CD4-positive, alpha-beta T cell treated with Interleukin-2 at 100 ng/mL for 4 hours (primary cell): ENCODE data around the gene FBXL15.

Experiments
- DNase-seq: peaks from one replicate; pipeline ENCODE4 v3.0.0-alpha.2; 2020; ENCODE audit warnings: low spot score

FBXL15 gene

GRCh38 chr10:102398172-102399020 is 22.2 kb upstream of the FBXL15 start:
- no peak for DNase-seq

DNA sequence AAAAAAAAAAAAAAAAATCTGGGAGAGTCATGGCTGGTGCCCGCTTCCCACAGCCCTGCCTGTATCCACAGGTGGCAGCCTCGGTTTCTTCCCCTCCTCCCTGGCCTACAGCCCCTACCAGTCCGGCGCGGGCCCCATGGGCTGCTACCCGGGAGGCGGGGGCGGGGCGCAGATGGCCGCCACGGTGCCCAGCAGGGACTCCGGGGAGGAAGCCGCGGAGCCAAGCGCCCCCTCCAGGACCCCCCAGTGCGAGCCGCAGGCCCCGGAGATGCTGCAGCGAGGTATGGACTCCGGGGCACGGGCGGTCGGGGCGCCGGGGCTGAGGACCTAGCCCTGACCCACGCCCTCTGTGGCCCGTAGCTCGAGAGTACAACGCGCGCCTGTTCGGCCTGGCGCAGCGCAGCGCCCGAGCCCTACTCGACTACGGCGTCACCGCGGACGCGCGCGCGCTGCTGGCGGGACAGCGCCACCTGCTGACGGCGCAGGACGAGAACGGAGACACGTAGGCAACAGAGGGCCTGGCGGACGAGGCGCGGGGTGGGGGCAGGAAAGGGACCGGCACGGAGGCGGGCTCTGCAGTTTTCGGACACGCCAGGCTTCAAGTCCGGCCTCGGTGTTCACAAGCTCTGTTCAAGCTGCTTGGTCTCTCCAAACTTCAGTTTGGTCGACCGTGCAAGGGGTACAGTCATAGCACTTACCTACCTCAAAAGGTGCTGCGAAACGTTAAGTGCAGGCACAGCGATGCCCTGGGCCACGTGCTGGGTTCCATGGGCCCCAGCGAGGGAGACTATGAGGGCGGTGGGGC is 21.2 kb upstream of the FBXL15 start:
- DNase-seq: peak; percentile 90

DNA sequence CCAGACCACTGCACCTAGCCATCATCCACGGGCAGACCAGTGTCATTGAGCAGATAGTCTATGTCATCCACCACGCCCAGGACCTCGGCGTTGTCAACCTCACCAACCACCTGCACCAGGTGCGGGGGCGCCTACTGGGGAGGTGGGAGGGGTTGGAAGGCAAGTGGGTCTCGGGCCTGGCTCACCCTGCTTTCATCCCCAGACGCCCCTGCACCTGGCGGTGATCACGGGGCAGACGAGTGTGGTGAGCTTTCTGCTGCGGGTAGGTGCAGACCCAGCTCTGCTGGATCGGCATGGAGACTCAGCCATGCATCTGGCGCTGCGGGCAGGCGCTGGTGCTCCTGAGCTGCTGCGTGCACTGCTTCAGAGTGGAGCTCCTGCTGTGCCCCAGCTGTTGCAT is 20.6 kb upstream of the FBXL15 start:
- no peak for DNase-seq

DNA sequence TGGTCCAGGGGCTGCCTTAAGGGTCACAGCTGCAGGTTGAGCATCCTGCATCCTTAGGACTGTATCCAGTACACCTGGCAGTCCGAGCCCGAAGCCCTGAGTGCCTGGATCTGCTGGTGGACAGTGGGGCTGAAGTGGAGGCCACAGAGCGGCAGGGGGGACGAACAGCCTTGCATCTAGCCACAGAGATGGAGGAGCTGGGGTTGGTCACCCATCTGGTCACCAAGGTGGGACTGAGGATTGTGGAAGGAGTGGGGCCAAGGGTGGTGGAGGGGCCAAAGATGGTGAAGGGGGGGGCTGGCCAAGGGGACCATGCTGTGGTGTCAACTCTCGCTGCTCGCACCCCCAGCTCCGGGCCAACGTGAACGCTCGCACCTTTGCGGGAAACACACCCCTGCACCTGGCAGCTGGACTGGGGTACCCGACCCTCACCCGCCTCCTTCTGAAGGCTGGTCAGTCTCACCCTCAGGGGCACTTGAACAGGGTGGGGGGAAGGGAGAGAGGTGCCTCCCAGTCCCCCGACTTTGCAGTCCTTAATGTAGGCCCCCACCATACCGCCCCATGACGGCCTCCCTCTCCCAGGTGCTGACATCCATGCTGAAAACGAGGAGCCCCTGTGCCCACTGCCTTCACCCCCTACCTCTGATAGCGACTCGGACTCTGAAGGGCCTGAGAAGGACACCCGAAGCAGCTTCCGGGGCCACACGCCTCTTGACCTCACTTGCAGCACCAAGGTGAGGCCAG is 19.9 kb upstream of the FBXL15 start:
- DNase-seq: no peak

- no peak for DNase-seq
These were observed 19.3 kb upstream of the FBXL15 start for GRCh38 chr10:102401342-102401654.

DNA sequence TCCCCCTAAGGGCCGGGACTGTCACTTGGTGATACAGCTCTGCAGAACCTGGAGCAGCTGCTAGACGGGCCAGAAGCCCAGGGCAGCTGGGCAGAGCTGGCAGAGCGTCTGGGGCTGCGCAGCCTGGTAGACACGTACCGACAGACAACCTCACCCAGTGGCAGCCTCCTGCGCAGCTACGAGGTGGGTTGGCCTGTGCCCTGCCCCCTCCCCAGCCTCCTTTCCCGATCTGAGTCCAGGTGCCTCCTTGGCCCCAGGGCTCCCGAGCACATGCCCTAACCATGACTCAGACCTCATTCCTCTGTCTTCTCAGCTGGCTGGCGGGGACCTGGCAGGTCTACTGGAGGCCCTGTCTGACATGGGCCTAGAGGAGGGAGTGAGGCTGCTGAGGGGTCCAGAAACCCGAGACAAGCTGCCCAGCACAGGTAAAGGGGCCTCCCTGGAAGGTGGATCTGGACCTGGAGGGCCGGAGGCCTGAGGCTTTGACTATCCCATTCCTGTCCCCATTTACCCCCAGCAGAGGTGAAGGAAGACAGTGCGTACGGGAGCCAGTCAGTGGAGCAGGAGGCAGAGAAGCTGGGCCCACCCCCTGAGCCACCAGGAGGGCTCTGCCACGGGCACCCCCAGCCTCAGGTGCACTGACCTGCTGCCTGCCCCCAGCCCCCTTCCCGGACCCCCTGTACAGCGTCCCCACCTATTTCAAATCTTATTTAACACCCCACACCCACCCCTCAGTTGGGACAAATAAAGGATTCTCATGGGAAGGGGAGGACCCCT is 18.7 kb upstream of the FBXL15 start:
- no peak for DNase-seq

- DNase-seq: no peak
These were observed 18.1 kb upstream of the FBXL15 start for GRCh38 chr10:102402512-102402896.

DNA sequence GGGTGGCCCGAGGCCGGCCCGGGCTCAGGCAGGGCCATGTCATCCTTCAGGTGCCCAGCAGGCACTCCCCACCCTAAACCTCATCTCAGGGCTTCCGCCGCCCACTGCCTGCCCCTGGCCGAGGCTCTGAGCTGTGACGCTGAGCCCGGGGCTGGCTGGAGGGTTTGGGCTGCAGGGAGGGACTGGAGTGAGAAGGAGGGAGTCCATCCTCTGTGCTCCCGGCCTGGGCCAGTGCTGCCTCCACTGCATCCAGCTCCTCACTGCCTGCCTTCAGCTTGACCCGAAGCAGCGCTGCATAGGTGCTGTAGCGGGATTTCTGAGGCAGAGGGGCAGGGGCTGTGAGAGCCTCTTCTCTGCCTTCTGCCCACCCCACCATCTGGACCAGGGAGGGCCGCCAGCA is 17.5 kb upstream of the FBXL15 start:
- no peak for DNase-seq

DNA sequence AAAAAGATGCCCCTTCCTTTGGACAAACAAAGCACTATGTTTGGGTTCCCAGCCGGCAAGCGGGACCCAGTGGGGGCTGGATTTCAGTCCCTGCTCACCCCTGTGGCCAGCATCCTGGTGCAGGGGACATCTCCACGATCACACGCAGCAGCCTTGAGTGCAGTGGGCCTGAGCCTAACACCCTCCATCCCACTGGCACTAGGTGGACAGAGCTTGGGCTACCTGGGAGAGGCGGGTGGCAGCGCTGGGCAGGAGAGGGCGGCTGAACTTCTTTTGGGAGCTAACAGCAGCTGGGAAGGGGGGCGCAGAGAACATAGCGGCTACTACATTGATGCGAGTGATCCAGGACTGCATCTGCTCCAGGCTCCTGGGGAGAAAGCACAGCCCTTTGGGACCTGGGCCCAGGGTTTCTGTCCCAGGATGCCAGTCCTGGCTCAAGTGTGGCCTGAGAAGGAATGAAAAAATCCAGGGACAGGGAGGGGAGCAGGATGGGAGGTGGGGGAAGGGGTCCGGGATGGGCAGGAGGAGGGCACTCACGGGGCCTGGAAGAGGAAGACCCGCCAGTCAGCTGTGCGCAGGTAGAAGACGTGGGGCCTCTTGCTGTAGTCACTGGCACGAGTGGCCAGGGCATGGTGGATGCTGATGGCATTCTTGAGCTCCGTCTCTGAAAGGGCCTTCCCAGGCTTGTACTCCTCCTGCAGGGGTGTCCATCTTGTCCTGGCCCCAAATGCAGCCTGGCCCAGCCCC is 16.1 kb upstream of the FBXL15 start:
- DNase-seq: no peak

- no peak for DNase-seq
These were observed 15.5 kb upstream of the FBXL15 start for GRCh38 chr10:102405108-102405571.

- no peak for DNase-seq
These were observed 15.0 kb upstream of the FBXL15 start for GRCh38 chr10:102405632-102406031.

DNA sequence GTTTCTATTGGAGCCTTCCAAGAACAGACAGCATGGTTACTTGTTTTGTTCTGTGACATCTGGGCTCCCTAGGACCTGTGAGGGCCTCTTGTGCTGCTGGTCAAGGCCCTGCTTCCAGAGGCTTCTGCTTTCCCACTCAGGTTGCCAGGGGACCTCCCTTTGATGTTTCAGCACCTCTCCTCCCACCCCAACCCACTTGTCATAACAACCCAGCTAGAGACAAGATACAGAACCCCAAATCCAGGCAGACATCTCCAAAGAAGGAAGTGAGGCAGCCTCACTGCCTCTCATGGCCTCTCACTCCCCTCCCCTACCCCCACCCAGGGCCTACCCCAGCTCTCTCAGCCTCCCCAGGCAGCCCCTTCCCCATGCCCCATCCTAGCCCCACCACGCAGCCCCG is 13.8 kb upstream of the FBXL15 start:
- no peak for DNase-seq

DNA sequence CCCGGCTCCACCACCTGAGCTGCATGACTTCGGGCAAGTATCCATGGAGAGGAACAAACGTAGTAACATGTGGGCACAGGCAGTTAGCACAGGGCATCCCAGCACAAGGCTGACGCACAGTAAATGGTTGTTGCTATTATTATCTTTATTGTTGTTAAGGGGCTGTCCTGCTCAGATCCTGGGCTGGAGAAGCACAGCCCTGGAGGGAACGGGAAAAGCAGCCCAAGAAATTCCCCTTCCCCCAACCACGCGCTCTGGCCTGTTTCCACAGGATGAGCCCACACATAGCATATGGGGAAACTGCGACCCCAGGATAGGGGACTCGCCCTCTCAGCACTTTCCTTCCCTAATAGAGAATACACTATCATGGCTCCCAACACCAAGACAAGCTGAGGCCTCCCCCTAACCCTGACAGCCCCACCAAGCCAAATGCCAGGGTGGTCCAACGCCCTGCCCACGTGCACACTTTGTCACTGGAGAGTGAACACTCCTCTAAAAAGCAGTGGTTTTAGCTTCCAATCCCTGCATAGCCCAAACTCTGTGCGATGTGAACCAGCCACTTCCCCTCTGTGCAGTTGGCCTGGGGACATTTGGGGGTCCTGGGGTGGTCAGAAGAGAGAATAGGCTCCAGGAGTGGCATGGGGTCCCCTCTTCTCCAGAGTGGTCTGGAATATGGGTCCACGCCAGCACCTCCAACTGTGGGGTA is 13.1 kb upstream of the FBXL15 start:
- no peak for DNase-seq

DNA sequence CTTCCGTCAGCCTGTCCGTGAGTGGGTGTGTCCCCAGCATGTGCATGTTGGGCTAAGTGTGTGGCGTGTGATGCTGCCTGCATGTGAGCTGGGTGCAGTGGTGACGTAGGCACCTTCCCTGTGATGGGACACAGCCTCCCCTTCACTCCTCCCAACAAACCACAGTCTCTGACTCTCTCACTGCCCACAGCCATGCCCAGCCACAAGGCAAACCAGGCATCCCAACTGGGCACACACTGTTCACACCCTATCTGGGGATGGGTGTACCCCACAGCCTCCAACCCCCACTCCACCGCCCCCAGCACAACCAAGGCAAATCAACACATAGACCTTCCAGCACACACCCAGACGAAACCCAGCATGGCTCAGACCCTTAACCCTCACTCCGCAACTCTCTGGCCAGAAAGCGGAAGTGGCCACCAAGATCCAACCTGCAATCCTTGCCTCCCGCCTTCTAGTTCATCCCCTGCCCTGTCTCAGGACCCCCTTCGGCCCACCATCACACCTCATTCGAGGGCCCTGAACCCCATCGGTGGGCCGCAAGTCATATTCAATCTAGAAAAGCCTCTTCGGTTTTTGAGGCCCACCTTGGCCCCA is 12.4 kb upstream of the FBXL15 start:
- no peak for DNase-seq

- peak; percentile 63 for DNase-seq
These were observed 11.7 kb upstream of the FBXL15 start for GRCh38 chr10:102408728-102409603.

GRCh38 chr10:102409604-102410428 is 10.8 kb upstream of the FBXL15 start:
- no peak for DNase-seq

DNA sequence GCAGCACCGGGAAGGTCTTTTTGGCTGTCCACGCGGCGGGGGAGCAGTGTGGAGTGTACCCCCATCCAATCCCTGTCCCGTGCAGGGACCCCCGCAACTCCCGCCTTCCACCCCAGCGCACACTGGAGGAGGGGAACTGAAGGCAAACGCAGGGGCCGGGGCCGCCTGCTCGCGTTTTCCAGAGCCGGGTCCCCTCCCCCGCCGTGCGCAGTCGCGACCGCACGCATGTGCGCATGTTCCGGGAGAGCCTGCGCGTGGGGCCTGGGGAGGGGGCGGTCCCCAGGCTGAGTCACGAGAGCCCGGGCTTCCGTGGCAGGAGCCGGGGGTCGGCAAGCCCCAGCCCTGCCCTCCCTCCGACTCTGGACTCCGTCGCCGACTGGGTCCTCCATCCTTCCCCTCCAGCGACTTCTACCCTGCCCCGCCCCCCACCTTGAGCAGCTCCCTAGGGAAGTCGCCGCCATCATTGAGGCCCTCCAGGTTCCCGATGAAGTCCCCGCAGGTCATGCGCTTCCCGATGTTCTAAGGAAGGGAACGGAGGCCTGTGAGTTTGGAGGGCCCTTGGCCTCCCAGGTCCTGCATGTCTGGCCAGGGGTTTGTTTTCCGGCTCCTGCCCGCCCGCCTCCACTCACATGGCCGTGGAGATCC is 10.1 kb upstream of the FBXL15 start:
- no peak for DNase-seq
